HTERT RPE-1 (cell line): ENCODE results near the gene VRTN.
"Not testable (repeated sequence)": the region's sequence is repeated elsewhere in the genome, so short reads cannot be mapped to it uniquely, and the experiment has no call there.

Experiments
- in situ Hi-C: fragments of 300-500 bp; cut with MboI; formaldehyde crosslinking; loops from 4 replicates; pipeline ENCODE4 v1.14.3; 2020; ENCODE audit warnings: low sequenced_read_pairs

Gene VRTN

GRCh38 chr14:74348241-74348734, at the start of gene VRTN:
VRTN (plus strand) TSS chr14:74348471; CDS start chr14:74356784, 8,313 bp downstream.
- in situ Hi-C loops = no loop called here

GRCh38 chr14:74299061-74299545, 49.2 kb upstream of the VRTN start:
- in situ Hi-C loops = no loop called here

GRCh38 chr14:74301594-74302151, 46.6 kb upstream of the VRTN start:
- in situ Hi-C loops = no loop called here

- in situ Hi-C loops = no loop called here
Measured at GRCh38 chr14:74302152-74302628, 46.1 kb upstream of the VRTN start.

- in situ Hi-C loops = no loop called here
Measured at GRCh38 chr14:74302634-74303569, 45.4 kb upstream of the VRTN start, which contains the start of gene ABCD4. ABCD4 (minus strand) TSS chr14:74302934; CDS start chr14:74302912, 22 bp downstream.

- in situ Hi-C loops = no loop called here
Measured at GRCh38 chr14:74308695-74309094, 39.6 kb upstream of the VRTN start.

- in situ Hi-C loops = no loop called here
Measured at GRCh38 chr14:74309125-74310022, 38.9 kb upstream of the VRTN start.

- in situ Hi-C loops = no loop called here
Measured at GRCh38 chr14:74312161-74312560, 36.1 kb upstream of the VRTN start.

GRCh38 chr14:74313601-74314000, 34.7 kb upstream of the VRTN start:
- in situ Hi-C loops = no loop called here

- in situ Hi-C loops = no loop called here
Measured at GRCh38 chr14:74314576-74314975, 33.7 kb upstream of the VRTN start.

GRCh38 chr14:74324931-74325361, 23.3 kb upstream of the VRTN start:
- in situ Hi-C loops = no loop called here

GRCh38 chr14:74325446-74325845, 22.8 kb upstream of the VRTN start:
- in situ Hi-C loops = no loop called here

- in situ Hi-C loops = no loop called here
Measured at GRCh38 chr14:74326369-74327152, 21.7 kb upstream of the VRTN start.

- in situ Hi-C loops = not testable (repeated sequence)
Measured at GRCh38 chr14:74329950-74330552, 18.2 kb upstream of the VRTN start.

- in situ Hi-C loops = no loop called here
Measured at GRCh38 chr14:74333909-74334308, 14.4 kb upstream of the VRTN start.

GRCh38 chr14:74346341-74346740, 1.9 kb upstream of the VRTN start:
- in situ Hi-C loops = no loop called here

GRCh38 chr14:74347097-74347794, 1.0 kb upstream of the VRTN start:
- in situ Hi-C loops = no loop called here

- in situ Hi-C loops = no loop called here
Measured at GRCh38 chr14:74347795-74348100, 523 bp upstream of the VRTN start.
